OCI-LY3 (cell line): ENCODE data around the gene CNPY4.

Experiments
- H2AFZ ChIP-seq: fragments of 200-600, 300-600 bp; shearing (Covaris generic); 2 replicates; pipeline ENCODE4 v1.6.0; 2014; ENCODE audit warnings: antibody characterized with exemption, low read depth, low read length
- H3K27ac ChIP-seq: fragments of 200-600, 300-600 bp; sonication (generic); 2 replicates; pipeline ENCODE4 v1.5.1; 2014; ENCODE audit warnings: mild to moderate bottlenecking, low read length, moderate library complexity, mixed read lengths
- H3K27me3 ChIP-seq: fragments of 200-600, 300-600 bp; sonication (generic); 2 replicates; pipeline ENCODE4 v1.6.1; 2014; ENCODE audit warnings: low read depth, low read length, mixed read lengths
- H3K36me3 ChIP-seq: fragments of 200-600, 300-600 bp; sonication (generic); replicated peaks from 2 replicates; pipeline ENCODE3; 2014; ENCODE audit warnings: low read depth, low read length, mixed read lengths
- H3K4me1 ChIP-seq: fragments of 300-600, 200-600 bp; sonication (generic); 2 replicates; pipeline ENCODE4 v1.6.1; 2014; ENCODE audit warnings: low read length, mixed read lengths
- H3K4me2 ChIP-seq: fragments of 200-600, 300-600 bp; sonication (generic); 2 replicates; pipeline ENCODE4 v1.6.1; 2014; ENCODE audit warnings: low read length, mixed read lengths
- H3K4me3 ChIP-seq: fragments of 300-600, 200-600 bp; sonication (generic); 2 replicates; pipeline ENCODE4 v1.5.1; 2014; ENCODE audit warnings: antibody characterized with exemption, mild to moderate bottlenecking, low read length, moderate library complexity
- H3K79me2 ChIP-seq: fragments of 300-600, 200-600 bp; shearing (Covaris generic); 2 replicates; pipeline ENCODE4 v1.6.1; 2014; ENCODE audit warnings: mild to moderate bottlenecking, low read length, mixed read lengths
- H3K9ac ChIP-seq: fragments of 300-600, 200-600 bp; shearing (Covaris generic); 2 replicates; pipeline ENCODE4 v1.6.0; 2014; ENCODE audit warnings: mild to moderate bottlenecking, low read length, moderate library complexity
- H3K9me3 ChIP-seq: fragments of 200-600, 300-600 bp; shearing (Covaris generic); 2 replicates; pipeline ENCODE4 v1.6.1; 2014; ENCODE audit warnings: low read length, mixed read lengths; ENCODE audit not compliant: insufficient read depth
- H4K20me1 ChIP-seq: fragments of 200-600, 300-600 bp; sonication (generic); 2 replicates; pipeline ENCODE4 v1.6.1; 2016; ENCODE audit warnings: low read length, mixed read lengths; ENCODE audit not compliant: insufficient read depth
- CTCF ChIP-seq: fragments of 200-600, 300-600 bp; sonication (generic); IDR thresholded peaks from 2 replicates; pipeline ENCODE4 v1.5.1; 2014; ENCODE audit warnings: antibody characterized with exemption, low read length, low read depth
- EZH2phosphoT487 ChIP-seq: fragments of 200-600 bp; shearing (Covaris generic); IDR thresholded peaks from 2 replicates; pipeline ENCODE4 v1.6.1; 2018; ENCODE audit warnings: antibody characterized with exemption, mixed run types, low read depth

The CNPY4 gene

GRCh38 chr7:100106633-100107032 is 12.8 kb upstream of the CNPY4 start:
- TF ChIP-seq CTCF (no peak), EZH2phosphoT487 (no peak)
- H3K27me3 ChIP-seq = no peaks in the 10 kb centered on the region
- no peak overlapping the region for H2AFZ ChIP-seq
- peaks cover 24% of the 10 kb centered on the region for H3K36me3 ChIP-seq
- H3K4me1 ChIP-seq = peaks cover 6% of the 10 kb centered on the region
- H3K4me3 ChIP-seq = no peak overlapping the region
- H3K4me2 ChIP-seq = no peak overlapping the region
- peaks cover 8% of the 10 kb centered on the region for H3K79me2 ChIP-seq
- no peak overlapping the region for H3K9ac ChIP-seq
- H4K20me1 ChIP-seq = no peaks in the 10 kb centered on the region
- no peak overlapping the region for H3K27ac ChIP-seq
- no peaks in the 10 kb centered on the region for H3K9me3 ChIP-seq

GRCh38 chr7:100107125-100107737 is 12.2 kb upstream of the CNPY4 start:
- H3K9me3 ChIP-seq = no peaks in the 10 kb centered on the region
- no peak overlapping the region for H3K4me2 ChIP-seq
- H3K27me3 ChIP-seq = no peaks in the 10 kb centered on the region
- H4K20me1 ChIP-seq = no peaks in the 10 kb centered on the region
- H3K4me1 ChIP-seq = peaks cover 6% of the 10 kb centered on the region
- no peak overlapping the region for H3K27ac ChIP-seq
- peaks cover 5% of the 10 kb centered on the region for H3K79me2 ChIP-seq
- no peak overlapping the region for H3K4me3 ChIP-seq
- TF ChIP-seq CTCF (no peak), EZH2phosphoT487 (no peak)
- no peak overlapping the region for H2AFZ ChIP-seq
- H3K9ac ChIP-seq = no peak overlapping the region
- peaks cover 30% of the 10 kb centered on the region for H3K36me3 ChIP-seq

DNA sequence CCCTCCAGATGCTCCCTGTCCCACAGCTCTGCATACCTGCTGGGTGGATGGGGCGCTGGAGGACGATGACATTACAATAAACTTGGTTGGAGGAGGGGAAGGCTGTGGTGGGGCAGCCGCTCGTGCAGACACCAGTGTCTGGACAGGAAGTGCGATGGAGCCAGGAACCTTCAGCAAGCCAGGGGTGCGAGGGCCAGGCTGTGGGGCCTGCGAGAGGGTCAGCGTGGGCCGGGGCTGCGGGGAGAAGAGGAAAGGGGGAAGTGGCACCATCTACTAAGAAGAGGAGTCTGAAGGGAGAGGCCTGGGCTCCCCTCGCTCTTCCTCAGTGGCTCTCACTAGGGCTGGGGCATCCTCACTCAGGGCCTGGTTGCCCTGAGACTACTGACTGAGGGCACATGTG is 11.5 kb upstream of the CNPY4 start:
- no peak overlapping the region for H3K4me2 ChIP-seq
- no peaks in the 10 kb centered on the region for H4K20me1 ChIP-seq
- no peaks in the 10 kb centered on the region for H3K79me2 ChIP-seq
- no peaks in the 10 kb centered on the region for H3K9me3 ChIP-seq
- H3K36me3 ChIP-seq = peaks cover 31% of the 10 kb centered on the region
- H2AFZ ChIP-seq = no peak overlapping the region
- no peaks in the 10 kb centered on the region for H3K4me1 ChIP-seq
- no peak overlapping the region for H3K9ac ChIP-seq
- TF ChIP-seq CTCF = no peak
- no peak for TF ChIP-seq EZH2phosphoT487
- H3K27ac ChIP-seq = no peak overlapping the region
- no peak overlapping the region for H3K4me3 ChIP-seq
- no peaks in the 10 kb centered on the region for H3K27me3 ChIP-seq

DNA sequence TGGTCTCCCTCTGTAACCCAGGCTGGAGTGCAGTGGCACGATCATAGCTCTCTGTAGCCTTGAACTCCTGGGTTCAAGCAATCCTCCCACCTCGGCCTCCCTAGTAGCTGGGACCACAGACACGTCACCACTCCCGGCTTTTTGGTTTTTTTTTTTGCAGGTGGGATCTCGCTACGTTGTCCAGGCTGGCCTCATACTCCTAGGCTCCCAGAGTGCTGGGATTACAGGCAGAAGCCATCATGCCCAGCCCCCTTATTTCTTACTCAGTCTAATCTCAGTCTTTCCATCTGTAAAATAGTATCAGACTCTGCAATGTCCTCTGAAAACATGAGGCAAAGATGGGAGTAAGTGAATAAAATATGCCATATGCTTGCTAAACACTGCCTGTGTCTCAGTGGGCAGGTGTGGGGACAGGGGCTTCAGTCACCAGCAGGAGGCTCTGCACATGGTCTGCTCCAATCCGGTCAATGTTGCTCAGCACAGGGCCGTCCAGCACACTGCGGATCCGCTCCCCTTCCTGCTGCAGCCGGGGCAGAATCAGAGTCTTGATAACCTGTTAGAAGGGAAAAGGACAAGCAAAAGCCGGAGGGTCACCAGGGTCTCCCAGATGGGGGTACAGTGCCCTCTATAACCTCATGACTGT is 9.8 kb upstream of the CNPY4 start:
- Histone ChIP-seq H3K4me1 (no peaks in the 10 kb centered on the region), H3K36me3 (peaks cover 31% of the 10 kb centered on the region), H3K4me3 (no peak overlapping the region), H3K27me3 (no peaks in the 10 kb centered on the region), H3K27ac (no peak overlapping the region), H3K4me2 (no peak overlapping the region), H3K79me2 (no peaks in the 10 kb centered on the region), H4K20me1 (no peaks in the 10 kb centered on the region), H3K9ac (no peak overlapping the region), H2AFZ (no peak overlapping the region), H3K9me3 (no peaks in the 10 kb centered on the region)
- no peak for TF ChIP-seq EZH2phosphoT487
- no peak for TF ChIP-seq CTCF
